ENCODE measurements around the gene BCAS1.

- TF ChIP-seq CTCF (IDR thresholded peaks at IDR 0.05) (no peak), POLR2A (IDR thresholded peaks at IDR 0.05) (no peak)
These were observed 148.9 kb downstream of the BCAS1 start for GRCh38 chr20:53921443-53921973.

All from right lobe of liver (tissue), 4 donors.